ENCODE results near the gene TNFSF13B. TPM values are rescaled to one million over a fixed set of nuclear protein-coding genes. Genes with fewer than 3 reads are reported as not detected.

Gene TNFSF13B
- total RNA-seq, 4 donors from 2014 or later, result 1.1 to 7.1 TPM; not detected in 2

DNA sequence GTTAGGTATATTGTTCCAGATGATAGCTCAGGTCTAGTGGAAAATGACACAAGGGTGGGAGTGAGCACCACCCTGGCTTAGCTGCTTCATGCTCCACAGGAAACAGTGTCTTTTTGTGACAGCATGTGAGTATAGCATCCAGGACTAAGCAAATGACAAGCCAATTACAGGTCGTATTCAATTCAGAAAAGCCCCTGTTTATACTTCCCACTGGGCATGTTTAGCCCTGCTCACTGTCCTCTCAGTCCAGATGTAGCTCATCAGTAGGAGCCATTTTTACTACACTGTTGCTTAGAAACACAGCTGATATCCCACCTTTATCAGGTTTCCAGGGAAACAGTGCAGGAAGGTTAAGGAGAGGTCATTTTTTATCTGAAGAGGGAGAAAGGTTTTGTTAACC, 43.3 kb upstream of the TNFSF13B start:
- no peak for DNase-seq
- Histone ChIP-seq H3K36me3 (no peaks in the 10 kb centered on the region), H3K27me3 (no peaks in the 10 kb centered on the region), H3K27ac (no peak overlapping the region), H3K4me3 (no peak overlapping the region), H3K4me1 (peaks cover 0 to 17% (median 0%) of the 10 kb centered on the region in 4 donors), H3K9me3 (no peaks in the 10 kb centered on the region)
- TF ChIP-seq POLR2AphosphoS5 (IDR thresholded peaks at IDR 0.05), result no peak
- TF ChIP-seq, protein P1, sequence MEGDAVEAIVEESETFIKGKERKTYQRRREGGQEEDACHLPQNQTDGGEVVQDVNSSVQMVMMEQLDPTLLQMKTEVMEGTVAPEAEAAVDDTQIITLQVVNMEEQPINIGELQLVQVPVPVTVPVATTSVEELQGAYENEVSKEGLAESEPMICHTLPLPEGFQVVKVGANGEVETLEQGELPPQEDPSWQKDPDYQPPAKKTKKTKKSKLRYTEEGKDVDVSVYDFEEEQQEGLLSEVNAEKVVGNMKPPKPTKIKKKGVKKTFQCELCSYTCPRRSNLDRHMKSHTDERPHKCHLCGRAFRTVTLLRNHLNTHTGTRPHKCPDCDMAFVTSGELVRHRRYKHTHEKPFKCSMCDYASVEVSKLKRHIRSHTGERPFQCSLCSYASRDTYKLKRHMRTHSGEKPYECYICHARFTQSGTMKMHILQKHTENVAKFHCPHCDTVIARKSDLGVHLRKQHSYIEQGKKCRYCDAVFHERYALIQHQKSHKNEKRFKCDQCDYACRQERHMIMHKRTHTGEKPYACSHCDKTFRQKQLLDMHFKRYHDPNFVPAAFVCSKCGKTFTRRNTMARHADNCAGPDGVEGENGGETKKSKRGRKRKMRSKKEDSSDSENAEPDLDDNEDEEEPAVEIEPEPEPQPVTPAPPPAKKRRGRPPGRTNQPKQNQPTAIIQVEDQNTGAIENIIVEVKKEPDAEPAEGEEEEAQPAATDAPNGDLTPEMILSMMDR (IDR thresholded peaks at IDR 0.05), result no peak
- no peak for TF ChIP-seq POLR2A (IDR thresholded peaks at IDR 0.05)
- no peak for TF ChIP-seq EP300 (IDR thresholded peaks at IDR 0.05; ENCODE audit: low read depth)
- intact Hi-C loops (cut with DNase I; ENCODE audit: low total_unique reads) (loop anchor here (10.0 kb wide), 1 partner anchor 669 kb away; no protein-coding TSS in a partner anchor), in situ Hi-C loops (cut with MboI; ENCODE audit: low pct_ligation_motif_present in 1 of 4, low pct_unique_long_range_greater_than_20kb in 1 of 4, low sequenced_read_pairs in 3 of 4) (no loop called here)
- 7 to 17% methylated on average over 1 of the region's 1 CpG for WGBS, 2 donors (ENCODE audit: low coverage in 1 of 2)

DNA sequence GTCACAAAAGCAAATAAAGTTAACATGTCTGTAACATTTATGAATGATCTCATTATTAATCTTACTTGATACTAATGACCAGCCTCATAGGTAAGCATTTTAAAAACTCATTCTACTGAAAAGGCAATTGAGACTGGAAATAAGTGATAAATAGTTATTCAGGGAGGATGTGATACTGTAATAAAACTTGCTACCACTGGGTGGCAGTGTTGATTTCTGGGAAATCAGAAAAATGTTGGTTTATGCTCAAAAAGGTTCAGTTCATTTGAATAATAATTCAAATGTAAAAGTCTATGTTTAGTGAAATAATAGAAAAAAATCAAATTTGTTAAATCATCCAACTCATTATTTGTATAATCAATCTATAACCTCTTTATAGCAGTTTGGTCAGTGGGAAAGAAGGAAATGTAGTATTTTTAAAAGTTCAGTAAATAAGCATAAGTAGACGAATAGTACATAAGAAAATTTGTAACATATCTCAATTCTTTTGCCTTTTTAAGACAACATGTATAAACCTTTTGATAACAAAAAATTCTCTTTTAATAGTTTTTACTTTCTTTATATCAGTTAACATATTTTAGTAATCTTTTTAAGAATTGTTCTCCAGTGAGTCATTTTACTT, 41.8 kb upstream of the TNFSF13B start:
- DNase-seq, result no peak
- peaks cover 0 to 16% (median 0%) of the 10 kb centered on the region in 4 donors for H3K4me1 ChIP-seq

DNA sequence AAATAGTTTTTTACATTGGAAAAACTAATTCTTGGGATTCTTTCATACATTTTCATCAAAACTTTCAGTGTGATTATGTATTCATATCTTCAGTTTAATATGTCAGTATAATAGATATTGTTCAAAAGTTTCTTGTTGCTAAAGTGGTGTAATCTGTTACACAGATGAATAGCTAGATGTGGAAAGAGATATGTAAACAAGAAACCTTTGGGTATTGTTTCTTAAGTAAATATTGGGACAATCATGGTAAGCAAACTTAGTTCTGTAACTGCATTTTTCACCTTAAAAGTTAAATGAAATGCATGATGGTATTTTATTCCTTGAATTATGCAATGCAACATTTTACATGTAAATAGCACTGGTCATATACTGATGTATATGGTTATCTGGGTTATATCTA, 39.1 kb upstream of the TNFSF13B start:
- in situ Hi-C loops (cut with MboI; ENCODE audit: low pct_ligation_motif_present in 1 of 4, low pct_unique_long_range_greater_than_20kb in 1 of 4, low sequenced_read_pairs in 3 of 4) (no loop called here), intact Hi-C loops (cut with DNase I; ENCODE audit: low total_unique reads) (no loop called here)
- Histone ChIP-seq H3K4me3 (no peak overlapping the region), H3K4me1 (peaks cover 0 to 4% (median 0%) of the 10 kb centered on the region in 4 donors), H3K27me3 (no peaks in the 10 kb centered on the region), H3K9me3 (no peaks in the 10 kb centered on the region), H3K36me3 (no peaks in the 10 kb centered on the region), H3K27ac (no peak overlapping the region)
- TF ChIP-seq POLR2A (IDR thresholded peaks at IDR 0.05) (no peak), EP300 (IDR thresholded peaks at IDR 0.05; ENCODE audit: low read depth) (no peak), POLR2AphosphoS5 (IDR thresholded peaks at IDR 0.05) (no peak)
- TF ChIP-seq, protein P1 (IDR thresholded peaks at IDR 0.05), result no peak
- no peak for DNase-seq

More for the DNA sequence above, 41.8 kb upstream of the TNFSF13B start:
- Histone ChIP-seq H3K9me3 (no peaks in the 10 kb centered on the region), H3K4me3 (no peak overlapping the region), H3K36me3 (no peaks in the 10 kb centered on the region), H3K27me3 (no peaks in the 10 kb centered on the region), H3K27ac (no peak overlapping the region)
- intact Hi-C loops (cut with DNase I; ENCODE audit: low total_unique reads) (loop anchor here (10.0 kb wide), 1 partner anchor 667 kb away; no protein-coding TSS in a partner anchor), in situ Hi-C loops (cut with MboI; ENCODE audit: low pct_ligation_motif_present in 1 of 4, low pct_unique_long_range_greater_than_20kb in 1 of 4, low sequenced_read_pairs in 3 of 4) (no loop called here)
- TF ChIP-seq, protein P1 (IDR thresholded peaks at IDR 0.05), result peak; percentile 57 to 84 (median 77)
- TF ChIP-seq POLR2A (IDR thresholded peaks at IDR 0.05), result no peak
- 77 to 91% methylated on average over 1 of the region's 1 CpG for WGBS, 2 donors (ENCODE audit: low coverage in 1 of 2)

DNA sequence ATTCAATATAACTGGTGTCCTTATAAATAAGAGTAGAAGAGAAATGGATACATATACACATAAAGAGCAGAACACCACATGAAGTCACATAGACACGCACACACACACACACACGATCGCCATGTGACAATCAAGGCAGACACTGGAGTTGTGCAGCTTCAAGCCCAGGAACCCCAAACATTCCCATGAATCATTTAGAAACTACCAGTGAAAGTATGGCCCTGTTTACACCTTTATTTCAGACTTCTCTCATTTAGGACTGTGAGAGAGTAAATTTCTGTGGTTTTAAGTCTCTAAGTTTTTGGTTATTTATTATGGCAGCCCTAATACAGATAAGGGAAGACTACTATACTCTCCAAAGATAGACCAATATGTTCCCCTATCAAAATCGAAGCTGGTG, 20.4 kb upstream of the TNFSF13B start:
- intact Hi-C loops (cut with DNase I; ENCODE audit: low total_unique reads), result no loop called here
- in situ Hi-C loops (cut with MboI; ENCODE audit: low pct_ligation_motif_present in 1 of 4, low pct_unique_long_range_greater_than_20kb in 1 of 4, low sequenced_read_pairs in 3 of 4), result no loop called here
- peaks cover 0 to 18% of the 10 kb centered on the region in 2 donors for H3K9me3 ChIP-seq
- DNase-seq, result no peak
- H3K36me3 ChIP-seq, result no peaks in the 10 kb centered on the region
- no peak overlapping the region for H3K27ac ChIP-seq
- TF ChIP-seq POLR2AphosphoS5 (IDR thresholded peaks at IDR 0.05) (no peak), POLR2A (IDR thresholded peaks at IDR 0.05) (no peak)
- H3K4me1 ChIP-seq, result no peaks in the 10 kb centered on the region
- no peaks in the 10 kb centered on the region for H3K27me3 ChIP-seq
- 69 to 70% methylated on average over 4 of the region's 4 CpGs for WGBS, 2 donors (ENCODE audit: low coverage in 1 of 2)
- H3K4me3 ChIP-seq, result no peak overlapping the region

DNA sequence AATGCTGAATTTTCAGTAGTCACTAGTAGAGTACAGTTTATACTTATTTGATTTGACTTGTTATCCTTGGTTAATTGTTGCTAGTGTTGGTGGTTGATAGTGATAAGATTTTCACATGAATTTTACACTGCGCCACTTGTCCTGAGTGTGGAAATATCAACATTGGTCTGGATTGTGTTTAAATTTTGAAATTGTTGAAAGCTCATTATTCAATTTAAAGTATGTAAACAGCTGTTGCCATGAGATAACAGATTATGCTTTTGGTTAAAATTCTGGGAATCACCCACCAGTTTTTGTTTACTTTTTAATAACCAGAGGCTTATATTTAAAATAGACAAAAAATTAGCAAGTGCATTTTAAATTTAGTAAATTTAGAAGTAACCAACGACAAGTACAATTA, 12.3 kb upstream of the TNFSF13B start:
- Histone ChIP-seq H3K4me1 (peaks cover 0 to 7% (median 0%) of the 10 kb centered on the region in 4 donors), H3K27me3 (no peaks in the 10 kb centered on the region), H3K36me3 (no peaks in the 10 kb centered on the region), H3K9me3 (peaks cover 0 to 9% of the 10 kb centered on the region in 2 donors), H3K27ac (no peak overlapping the region), H3K4me3 (no peak overlapping the region)
- WGBS, 2 donors (ENCODE audit: low coverage in 1 of 2), result 43 to 44% methylated on average over 2 of the region's 2 CpGs
- DNase-seq, result no peak
- intact Hi-C loops (cut with DNase I; ENCODE audit: low total_unique reads) (no loop called here), in situ Hi-C loops (cut with MboI; ENCODE audit: low pct_ligation_motif_present in 1 of 4, low pct_unique_long_range_greater_than_20kb in 1 of 4, low sequenced_read_pairs in 3 of 4) (no loop called here)
- TF ChIP-seq, protein P1 (IDR thresholded peaks at IDR 0.05), result no peak
